WTC11 (cell line): ENCODE data around the gene FAM135A. TPM values are rescaled to one million over a fixed set of nuclear protein-coding genes. Genes with fewer than 3 reads are reported as not detected.

Experiments
- ATAC-seq: fragments of 200-7000 bp; cut with Tn5 transposase; 2 replicates; pipeline ENCODE4 v1.10.0; 2021; ENCODE audit warnings: mild to moderate bottlenecking, moderate library complexity
- CTCF ChIA-PET: fragments of 300-600 bp; sonication (Branson Sonifier 250); formaldehyde crosslinking; loops from one replicate; lab custom pipeline; 2021; ENCODE audit warnings: antibody characterized with exemption; lab: Charles Lee
- POLR2A ChIA-PET: fragments of 350-600 bp; sonication (Branson Sonifier 250); formaldehyde crosslinking; loops from one replicate; lab custom pipeline; 2021; ENCODE audit warnings: antibody characterized with exemption; lab: Charles Lee
- DNase-seq: peaks from one replicate; pipeline ENCODE4 v3.0.0; 2021; ENCODE audit warnings: low spot score
- H3K27ac Mint-ChIP-seq: 2 replicates; pipeline ENCODE4 v1.8.0; 2021; ENCODE audit warnings: mixed read lengths
- H3K27me3 Mint-ChIP-seq: 2 replicates; pipeline ENCODE4 v1.8.0; 2021; ENCODE audit warnings: low read depth, mild to moderate bottlenecking, moderate library complexity, mixed read lengths
- H3K36me3 Mint-ChIP-seq: 2 replicates; pipeline ENCODE4 v1.8.0; 2021; ENCODE audit warnings: mixed read lengths
- H3K4me1 Mint-ChIP-seq: 2 replicates; pipeline ENCODE4 v1.8.0; 2022; ENCODE audit warnings: mixed read lengths
- H3K4me3 Mint-ChIP-seq: 2 replicates; pipeline ENCODE4 v1.8.0; 2021; ENCODE audit warnings: mild to moderate bottlenecking, moderate library complexity, mixed read lengths
- H3K9me3 Mint-ChIP-seq: 2 replicates; pipeline ENCODE4 v1.8.0; 2021; ENCODE audit warnings: mixed read lengths
- ATF1 ChIP-seq: sonication (generic); formaldehyde crosslinking; IDR thresholded peaks from 2 replicates; pipeline ENCODE4 v1.8.1; 2023; ENCODE audit warnings: mild to moderate bottlenecking, moderate library complexity, missing genetic modification reagents
- CBFB ChIP-seq: sonication (generic); formaldehyde crosslinking; IDR thresholded peaks from 2 replicates; pipeline ENCODE4 v1.8.1; 2022; ENCODE audit warnings: mild to moderate bottlenecking, low read depth, missing genetic modification reagents
- EMX1 ChIP-seq: fragments of 250-450 bp; sonication (Bioruptor Pico); IDR thresholded peaks from 2 replicates; pipeline ENCODE4 v1.8.0; 2021; ENCODE audit warnings: mild to moderate bottlenecking
- ETV6 ChIP-seq: sonication (generic); formaldehyde crosslinking; IDR thresholded peaks from 2 replicates; pipeline ENCODE4 v1.8.1; 2022; ENCODE audit warnings: mild to moderate bottlenecking, missing genetic modification reagents
- GTF2I ChIP-seq: fragments of 250-450 bp; sonication (Bioruptor Pico); conservative IDR thresholded peaks from 2 replicates; pipeline ENCODE4 v1.4.0; 2021; ENCODE audit warnings: mild to moderate bottlenecking
- HMGA2 ChIP-seq: fragments of 250-450 bp; sonication (Bioruptor Pico); IDR thresholded peaks from 2 replicates; pipeline ENCODE4 v1.4.0; 2021; ENCODE audit warnings: mild to moderate bottlenecking, moderate library complexity
- JUN ChIP-seq: sonication (generic); formaldehyde crosslinking; IDR thresholded peaks from 2 replicates; pipeline ENCODE4 v1.8.0; 2023; ENCODE audit warnings: mild to moderate bottlenecking, missing genetic modification reagents
- NFE2L1 ChIP-seq: sonication (generic); formaldehyde crosslinking; IDR thresholded peaks from 2 replicates; pipeline ENCODE4 v1.8.1; 2023; ENCODE audit warnings: missing genetic modification reagents
- NR1H2 ChIP-seq: sonication (generic); formaldehyde crosslinking; IDR thresholded peaks from 2 replicates; pipeline ENCODE4 v1.9.0; 2021; ENCODE audit warnings: mild to moderate bottlenecking, moderate library complexity, missing genetic modification reagents
- RORB ChIP-seq: fragments of 250-450 bp; sonication (Bioruptor Pico); IDR thresholded peaks from 2 replicates; pipeline ENCODE4 v1.9.0; 2021; ENCODE audit warnings: mild to moderate bottlenecking
- SMAD3 ChIP-seq: sonication (generic); formaldehyde crosslinking; IDR thresholded peaks from 2 replicates; pipeline ENCODE4 v1.8.0; 2022; ENCODE audit warnings: missing genetic modification reagents, mild to moderate bottlenecking, borderline replicate concordance
- SP1 ChIP-seq: sonication (generic); formaldehyde crosslinking; conservative IDR thresholded peaks from 2 replicates; pipeline ENCODE4 v1.8.1; 2022; ENCODE audit warnings: missing genetic modification reagents
- ZNF138 ChIP-seq: sonication (generic); formaldehyde crosslinking; conservative IDR thresholded peaks from 2 replicates; pipeline ENCODE4 v1.8.1; 2022; ENCODE audit warnings: mild to moderate bottlenecking, moderate library complexity, missing genetic modification reagents
- ZNF219 ChIP-seq: sonication (generic); formaldehyde crosslinking; IDR thresholded peaks from 2 replicates; pipeline ENCODE4 v1.8.0; 2023; ENCODE audit warnings: missing genetic modification reagents, mild to moderate bottlenecking, borderline replicate concordance
- total RNA-seq: library from RNA; stranded (reverse); gene quantifications from 3 replicates; pipeline ENCODE4 v1.2.3, GENCODE V29; 2021
- TF ChIP-seq, protein P1 (sequence below): sonication (generic); formaldehyde crosslinking; IDR thresholded peaks from 2 replicates; pipeline ENCODE4 v1.8.0; 2023; ENCODE audit warnings: missing genetic modification reagents
- TF ChIP-seq, protein P2 (sequence below): sonication (generic); formaldehyde crosslinking; IDR thresholded peaks from 2 replicates; pipeline ENCODE4 v1.8.1; 2023; ENCODE audit warnings: mild to moderate bottlenecking, moderate library complexity, missing genetic modification reagents
- TF ChIP-seq, protein P3 (sequence below): sonication (generic); formaldehyde crosslinking; IDR thresholded peaks from 2 replicates; pipeline ENCODE4 v1.8.0; 2022; ENCODE audit warnings: missing genetic modification reagents
- TF ChIP-seq, protein P4 (sequence below): sonication (generic); formaldehyde crosslinking; IDR thresholded peaks from 2 replicates; pipeline ENCODE4 v1.8.0; 2023; ENCODE audit warnings: mild to moderate bottlenecking, missing genetic modification reagents
- TF ChIP-seq, protein P5 (sequence below): fragments of 200-600 bp; IDR thresholded peaks from 2 replicates; pipeline ENCODE4 v1.8.0; 2022; ENCODE audit warnings: antibody characterized with exemption
- TF ChIP-seq, protein P6 (sequence below): fragments of 250-450 bp; sonication (Bioruptor Pico); IDR thresholded peaks from 2 replicates; pipeline ENCODE4 v1.8.0; 2021; ENCODE audit warnings: mild to moderate bottlenecking
- TF ChIP-seq, protein P7 (sequence below): sonication (generic); formaldehyde crosslinking; IDR thresholded peaks from 2 replicates; pipeline ENCODE4 v1.8.0; 2022; ENCODE audit warnings: mild to moderate bottlenecking, missing genetic modification reagents
- TF ChIP-seq, protein P8 (sequence below): sonication (generic); formaldehyde crosslinking; IDR thresholded peaks from 2 replicates; pipeline ENCODE4 v1.8.1; 2022; ENCODE audit warnings: mild to moderate bottlenecking, missing genetic modification reagents, moderate library complexity, borderline replicate concordance

FAM135A gene
- total RNA-seq, 1 experiment from 2014 or later: 32.9 TPM

DNA sequence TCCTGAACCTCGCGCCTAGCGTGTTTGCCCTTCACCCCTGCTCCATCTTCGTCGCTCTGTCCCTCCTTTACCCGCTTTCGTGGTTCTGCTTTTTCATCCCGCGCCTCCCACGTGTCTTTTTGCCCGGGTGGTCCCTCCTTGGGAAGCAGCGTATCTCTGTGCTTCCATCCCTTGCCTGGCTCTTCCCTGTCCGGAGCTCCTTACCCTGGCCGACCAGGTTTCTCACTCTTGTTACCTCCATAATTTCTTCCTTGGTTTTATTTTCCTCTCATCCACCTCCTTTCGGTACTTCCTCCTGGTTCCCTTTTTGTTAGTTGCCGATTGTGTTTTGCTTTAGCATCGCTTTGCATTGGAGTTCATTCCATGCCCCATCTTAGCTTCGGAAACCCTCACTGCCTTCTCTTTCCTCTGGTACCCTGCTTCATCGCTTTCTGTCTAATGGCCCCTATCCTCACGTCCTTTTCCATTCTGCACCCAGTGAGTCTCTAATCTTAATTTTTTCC lies 735 bp downstream of the FAM135A start:
- DNase-seq (no peak), ATAC-seq (peak; percentile 1)
- ChIA-PET POLR2A (interaction anchor here (0.6 to 1.5 kb wide), 3 partner anchors 108 to 418 kb away, joined by 4 to 7 read pairs (median 5); no protein-coding TSS in a partner anchor), CTCF (interaction anchor here (1.0 to 1.7 kb wide), 2 partner anchors 45 to 542 kb away, joined by 4 to 9 read pairs; no protein-coding TSS in a partner anchor)
- peaks cover 9% of the 10 kb centered on the region for H3K36me3 Mint-ChIP-seq
- peaks cover 12% of the 10 kb centered on the region for H3K4me1 Mint-ChIP-seq
- TF ChIP-seq, protein P1, sequence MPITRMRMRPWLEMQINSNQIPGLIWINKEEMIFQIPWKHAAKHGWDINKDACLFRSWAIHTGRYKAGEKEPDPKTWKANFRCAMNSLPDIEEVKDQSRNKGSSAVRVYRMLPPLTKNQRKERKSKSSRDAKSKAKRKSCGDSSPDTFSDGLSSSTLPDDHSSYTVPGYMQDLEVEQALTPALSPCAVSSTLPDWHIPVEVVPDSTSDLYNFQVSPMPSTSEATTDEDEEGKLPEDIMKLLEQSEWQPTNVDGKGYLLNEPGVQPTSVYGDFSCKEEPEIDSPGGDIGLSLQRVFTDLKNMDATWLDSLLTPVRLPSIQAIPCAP (CRISPR knock-in tag): 0 out of 2 replicates have a peak, but pooled peaks have one; percentile 21
- no peak for TF ChIP-seq CBFB (CRISPR knock-in tag)
- TF ChIP-seq ZNF138 (CRISPR knock-in tag): no peak
- no peak for TF ChIP-seq EMX1 (CRISPR knock-in tag)
- TF ChIP-seq, protein P2, sequence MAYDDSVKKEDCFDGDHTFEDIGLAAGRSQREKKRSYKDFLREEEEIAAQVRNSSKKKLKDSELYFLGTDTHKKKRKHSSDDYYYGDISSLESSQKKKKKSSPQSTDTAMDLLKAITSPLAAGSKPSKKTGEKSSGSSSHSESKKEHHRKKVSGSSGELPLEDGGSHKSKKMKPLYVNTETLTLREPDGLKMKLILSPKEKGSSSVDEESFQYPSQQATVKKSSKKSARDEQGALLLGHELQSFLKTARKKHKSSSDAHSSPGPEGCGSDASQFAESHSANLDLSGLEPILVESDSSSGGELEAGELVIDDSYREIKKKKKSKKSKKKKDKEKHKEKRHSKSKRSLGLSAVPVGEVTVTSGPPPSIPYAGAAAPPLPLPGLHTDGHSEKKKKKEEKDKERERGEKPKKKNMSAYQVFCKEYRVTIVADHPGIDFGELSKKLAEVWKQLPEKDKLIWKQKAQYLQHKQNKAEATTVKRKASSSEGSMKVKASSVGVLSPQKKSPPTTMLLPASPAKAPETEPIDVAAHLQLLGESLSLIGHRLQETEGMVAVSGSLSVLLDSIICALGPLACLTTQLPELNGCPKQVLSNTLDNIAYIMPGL (CRISPR knock-in tag): no peak
- TF ChIP-seq NR1H2 (CRISPR knock-in tag): no peak
- H3K4me3 Mint-ChIP-seq: peak overlapping the region; percentile 99
- H3K27me3 Mint-ChIP-seq: no peaks in the 10 kb centered on the region; the same call in 1 of the 2 replicates
- H3K27ac Mint-ChIP-seq: peak overlapping the region; percentile 93
- H3K9me3 Mint-ChIP-seq: no peaks in the 10 kb centered on the region

DNA sequence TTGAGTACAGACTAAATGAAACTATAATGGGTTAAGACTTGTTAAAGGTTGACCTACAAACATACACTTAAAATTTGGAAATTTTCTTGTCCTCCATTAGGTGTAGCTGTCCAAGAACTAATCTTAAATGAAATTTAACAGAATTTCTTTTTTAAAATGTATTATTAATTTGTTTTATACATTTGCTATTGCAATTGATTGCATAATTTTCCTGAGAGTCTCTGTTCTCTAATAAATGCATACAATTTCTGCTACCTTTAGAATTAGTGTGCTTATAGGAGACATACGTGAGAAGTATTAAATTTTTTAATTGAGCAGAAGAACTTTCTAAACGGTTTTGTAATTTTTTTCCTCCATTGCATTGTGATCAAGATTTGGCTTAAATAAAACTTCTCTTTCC lies 1.5 kb downstream of the FAM135A start:
- no peak for DNase-seq
- CTCF ChIA-PET: interaction anchor here (1.0 kb wide), 1 partner anchor 541 kb away, joined by 4 read pairs; no protein-coding TSS in a partner anchor
- peak overlapping the region; percentile 99 for H3K4me3 Mint-ChIP-seq
- peaks cover 12% of the 10 kb centered on the region for H3K4me1 Mint-ChIP-seq
- peaks cover 16% of the 10 kb centered on the region for H3K36me3 Mint-ChIP-seq
- no peak for ATAC-seq
- H3K27me3 Mint-ChIP-seq: no peaks in the 10 kb centered on the region
- H3K9me3 Mint-ChIP-seq: no peaks in the 10 kb centered on the region
- 0 out of 2 replicates have a peak overlapping the region, but pooled peaks have one; percentile 46 for H3K27ac Mint-ChIP-seq
- POLR2A ChIA-PET: interaction anchor here (0.6 kb wide), 1 partner anchor 417 kb away, joined by 7 read pairs; no protein-coding TSS in a partner anchor
- TF ChIP-seq ATF1 (CRISPR knock-in tag): no peak
- TF ChIP-seq, protein P3, sequence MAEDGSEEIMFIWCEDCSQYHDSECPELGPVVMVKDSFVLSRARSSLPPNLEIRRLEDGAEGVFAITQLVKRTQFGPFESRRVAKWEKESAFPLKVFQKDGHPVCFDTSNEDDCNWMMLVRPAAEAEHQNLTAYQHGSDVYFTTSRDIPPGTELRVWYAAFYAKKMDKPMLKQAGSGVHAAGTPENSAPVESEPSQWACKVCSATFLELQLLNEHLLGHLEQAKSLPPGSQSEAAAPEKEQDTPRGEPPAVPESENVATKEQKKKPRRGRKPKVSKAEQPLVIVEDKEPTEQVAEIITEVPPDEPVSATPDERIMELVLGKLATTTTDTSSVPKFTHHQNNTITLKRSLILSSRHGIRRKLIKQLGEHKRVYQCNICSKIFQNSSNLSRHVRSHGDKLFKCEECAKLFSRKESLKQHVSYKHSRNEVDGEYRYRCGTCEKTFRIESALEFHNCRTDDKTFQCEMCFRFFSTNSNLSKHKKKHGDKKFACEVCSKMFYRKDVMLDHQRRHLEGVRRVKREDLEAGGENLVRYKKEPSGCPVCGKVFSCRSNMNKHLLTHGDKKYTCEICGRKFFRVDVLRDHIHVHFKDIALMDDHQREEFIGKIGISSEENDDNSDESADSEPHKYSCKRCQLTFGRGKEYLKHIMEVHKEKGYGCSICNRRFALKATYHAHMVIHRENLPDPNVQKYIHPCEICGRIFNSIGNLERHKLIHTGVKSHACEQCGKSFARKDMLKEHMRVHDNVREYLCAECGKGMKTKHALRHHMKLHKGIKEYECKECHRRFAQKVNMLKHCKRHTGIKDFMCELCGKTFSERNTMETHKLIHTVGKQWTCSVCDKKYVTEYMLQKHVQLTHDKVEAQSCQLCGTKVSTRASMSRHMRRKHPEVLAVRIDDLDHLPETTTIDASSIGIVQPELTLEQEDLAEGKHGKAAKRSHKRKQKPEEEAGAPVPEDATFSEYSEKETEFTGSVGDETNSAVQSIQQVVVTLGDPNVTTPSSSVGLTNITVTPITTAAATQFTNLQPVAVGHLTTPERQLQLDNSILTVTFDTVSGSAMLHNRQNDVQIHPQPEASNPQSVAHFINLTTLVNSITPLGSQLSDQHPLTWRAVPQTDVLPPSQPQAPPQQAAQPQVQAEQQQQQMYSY (CRISPR knock-in tag): no peak
- no peak for TF ChIP-seq SP1 (CRISPR knock-in tag)
- TF ChIP-seq HMGA2 (CRISPR knock-in tag): no peak
- no peak for TF ChIP-seq GTF2I
- TF ChIP-seq JUN (CRISPR knock-in tag): no peak
- TF ChIP-seq, protein P4, sequence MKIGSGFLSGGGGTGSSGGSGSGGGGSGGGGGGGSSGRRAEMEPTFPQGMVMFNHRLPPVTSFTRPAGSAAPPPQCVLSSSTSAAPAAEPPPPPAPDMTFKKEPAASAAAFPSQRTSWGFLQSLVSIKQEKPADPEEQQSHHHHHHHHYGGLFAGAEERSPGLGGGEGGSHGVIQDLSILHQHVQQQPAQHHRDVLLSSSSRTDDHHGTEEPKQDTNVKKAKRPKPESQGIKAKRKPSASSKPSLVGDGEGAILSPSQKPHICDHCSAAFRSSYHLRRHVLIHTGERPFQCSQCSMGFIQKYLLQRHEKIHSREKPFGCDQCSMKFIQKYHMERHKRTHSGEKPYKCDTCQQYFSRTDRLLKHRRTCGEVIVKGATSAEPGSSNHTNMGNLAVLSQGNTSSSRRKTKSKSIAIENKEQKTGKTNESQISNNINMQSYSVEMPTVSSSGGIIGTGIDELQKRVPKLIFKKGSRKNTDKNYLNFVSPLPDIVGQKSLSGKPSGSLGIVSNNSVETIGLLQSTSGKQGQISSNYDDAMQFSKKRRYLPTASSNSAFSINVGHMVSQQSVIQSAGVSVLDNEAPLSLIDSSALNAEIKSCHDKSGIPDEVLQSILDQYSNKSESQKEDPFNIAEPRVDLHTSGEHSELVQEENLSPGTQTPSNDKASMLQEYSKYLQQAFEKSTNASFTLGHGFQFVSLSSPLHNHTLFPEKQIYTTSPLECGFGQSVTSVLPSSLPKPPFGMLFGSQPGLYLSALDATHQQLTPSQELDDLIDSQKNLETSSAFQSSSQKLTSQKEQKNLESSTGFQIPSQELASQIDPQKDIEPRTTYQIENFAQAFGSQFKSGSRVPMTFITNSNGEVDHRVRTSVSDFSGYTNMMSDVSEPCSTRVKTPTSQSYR (CRISPR knock-in tag): no peak
- TF ChIP-seq NFE2L1 (CRISPR knock-in tag): no peak
- TF ChIP-seq, protein P5, sequence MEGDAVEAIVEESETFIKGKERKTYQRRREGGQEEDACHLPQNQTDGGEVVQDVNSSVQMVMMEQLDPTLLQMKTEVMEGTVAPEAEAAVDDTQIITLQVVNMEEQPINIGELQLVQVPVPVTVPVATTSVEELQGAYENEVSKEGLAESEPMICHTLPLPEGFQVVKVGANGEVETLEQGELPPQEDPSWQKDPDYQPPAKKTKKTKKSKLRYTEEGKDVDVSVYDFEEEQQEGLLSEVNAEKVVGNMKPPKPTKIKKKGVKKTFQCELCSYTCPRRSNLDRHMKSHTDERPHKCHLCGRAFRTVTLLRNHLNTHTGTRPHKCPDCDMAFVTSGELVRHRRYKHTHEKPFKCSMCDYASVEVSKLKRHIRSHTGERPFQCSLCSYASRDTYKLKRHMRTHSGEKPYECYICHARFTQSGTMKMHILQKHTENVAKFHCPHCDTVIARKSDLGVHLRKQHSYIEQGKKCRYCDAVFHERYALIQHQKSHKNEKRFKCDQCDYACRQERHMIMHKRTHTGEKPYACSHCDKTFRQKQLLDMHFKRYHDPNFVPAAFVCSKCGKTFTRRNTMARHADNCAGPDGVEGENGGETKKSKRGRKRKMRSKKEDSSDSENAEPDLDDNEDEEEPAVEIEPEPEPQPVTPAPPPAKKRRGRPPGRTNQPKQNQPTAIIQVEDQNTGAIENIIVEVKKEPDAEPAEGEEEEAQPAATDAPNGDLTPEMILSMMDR: no peak
- no peak for TF ChIP-seq ETV6 (CRISPR knock-in tag)
- TF ChIP-seq, protein P6, sequence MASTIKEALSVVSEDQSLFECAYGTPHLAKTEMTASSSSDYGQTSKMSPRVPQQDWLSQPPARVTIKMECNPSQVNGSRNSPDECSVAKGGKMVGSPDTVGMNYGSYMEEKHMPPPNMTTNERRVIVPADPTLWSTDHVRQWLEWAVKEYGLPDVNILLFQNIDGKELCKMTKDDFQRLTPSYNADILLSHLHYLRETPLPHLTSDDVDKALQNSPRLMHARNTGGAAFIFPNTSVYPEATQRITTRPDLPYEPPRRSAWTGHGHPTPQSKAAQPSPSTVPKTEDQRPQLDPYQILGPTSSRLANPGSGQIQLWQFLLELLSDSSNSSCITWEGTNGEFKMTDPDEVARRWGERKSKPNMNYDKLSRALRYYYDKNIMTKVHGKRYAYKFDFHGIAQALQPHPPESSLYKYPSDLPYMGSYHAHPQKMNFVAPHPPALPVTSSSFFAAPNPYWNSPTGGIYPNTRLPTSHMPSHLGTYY: no peak
- no peak for TF ChIP-seq RORB (CRISPR knock-in tag)
- TF ChIP-seq, protein P7, sequence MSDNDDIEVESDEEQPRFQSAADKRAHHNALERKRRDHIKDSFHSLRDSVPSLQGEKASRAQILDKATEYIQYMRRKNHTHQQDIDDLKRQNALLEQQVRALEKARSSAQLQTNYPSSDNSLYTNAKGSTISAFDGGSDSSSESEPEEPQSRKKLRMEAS (CRISPR knock-in tag): no peak
- TF ChIP-seq, protein P8, sequence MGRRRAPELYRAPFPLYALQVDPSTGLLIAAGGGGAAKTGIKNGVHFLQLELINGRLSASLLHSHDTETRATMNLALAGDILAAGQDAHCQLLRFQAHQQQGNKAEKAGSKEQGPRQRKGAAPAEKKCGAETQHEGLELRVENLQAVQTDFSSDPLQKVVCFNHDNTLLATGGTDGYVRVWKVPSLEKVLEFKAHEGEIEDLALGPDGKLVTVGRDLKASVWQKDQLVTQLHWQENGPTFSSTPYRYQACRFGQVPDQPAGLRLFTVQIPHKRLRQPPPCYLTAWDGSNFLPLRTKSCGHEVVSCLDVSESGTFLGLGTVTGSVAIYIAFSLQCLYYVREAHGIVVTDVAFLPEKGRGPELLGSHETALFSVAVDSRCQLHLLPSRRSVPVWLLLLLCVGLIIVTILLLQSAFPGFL: no peak
- TF ChIP-seq ZNF219: no peak
- TF ChIP-seq SMAD3 (CRISPR knock-in tag): no peak
